ENCODE results near the gene CHCHD3. TPM values are rescaled to one million over a fixed set of nuclear protein-coding genes. Genes with fewer than 3 reads are reported as not detected.

Gene CHCHD3
- total RNA-seq, 4 donors from 2014 or later, result 33.9 to 37.2 (median 35.8) TPM

- no peaks in the 10 kb centered on the region for H3K9me3 ChIP-seq
- TF ChIP-seq POLR2AphosphoS5 (IDR thresholded peaks at IDR 0.05), result no peak
- H3K4me1 ChIP-seq, result no peaks in the 10 kb centered on the region
- WGBS, result 92% methylated on average over 7 of the region's 7 CpGs
- H3K4me3 ChIP-seq, result no peak overlapping the region
- no peaks in the 10 kb centered on the region for H3K36me3 ChIP-seq
- no peak for DNase-seq (ENCODE audit: low spot score in 2 of 2)
- H3K27me3 ChIP-seq, result no peaks in the 10 kb centered on the region
- no peak overlapping the region for H3K27ac ChIP-seq
Measured at GRCh38 chr7:132847376-132847775, 234.5 kb downstream of the CHCHD3 start.

GRCh38 chr7:132846086-132846485 lies 235.8 kb downstream of the CHCHD3 start:
- H3K27me3 ChIP-seq, result no peaks in the 10 kb centered on the region
- DNase-seq (ENCODE audit: low spot score in 2 of 2), result no peak
- H3K4me3 ChIP-seq, result no peak overlapping the region
- H3K36me3 ChIP-seq, result no peaks in the 10 kb centered on the region
- WGBS, result 96% methylated on average over 3 of the region's 3 CpGs
- H3K27ac ChIP-seq, result no peak overlapping the region
- no peaks in the 10 kb centered on the region for H3K9me3 ChIP-seq
- TF ChIP-seq CTCF (IDR thresholded peaks at IDR 0.05) (no peak), POLR2AphosphoS5 (IDR thresholded peaks at IDR 0.05) (no peak), EP300 (IDR thresholded peaks at IDR 0.05) (no peak), POLR2A (IDR thresholded peaks at IDR 0.05) (no peak)
- H3K4me1 ChIP-seq, result no peaks in the 10 kb centered on the region

GRCh38 chr7:132842478-132842877 lies 239.4 kb downstream of the CHCHD3 start:
- no peak overlapping the region for H3K27ac ChIP-seq
- TF ChIP-seq POLR2A (IDR thresholded peaks at IDR 0.05) (no peak), EP300 (IDR thresholded peaks at IDR 0.05) (no peak), POLR2AphosphoS5 (IDR thresholded peaks at IDR 0.05) (no peak), CTCF (IDR thresholded peaks at IDR 0.05) (no peak)
- H3K9me3 ChIP-seq, result no peaks in the 10 kb centered on the region
- H3K4me3 ChIP-seq, result no peak overlapping the region
- H3K27me3 ChIP-seq, result no peaks in the 10 kb centered on the region
- H3K4me1 ChIP-seq, result no peaks in the 10 kb centered on the region
- H3K36me3 ChIP-seq, result no peaks in the 10 kb centered on the region
- DNase-seq (ENCODE audit: low spot score in 2 of 2), result no peak
- 95% methylated on average over 4 of the region's 4 CpGs for WGBS

GRCh38 chr7:132840199-132840598 lies 241.7 kb downstream of the CHCHD3 start:
- no peak overlapping the region for H3K27ac ChIP-seq
- no peak for TF ChIP-seq CTCF (IDR thresholded peaks at IDR 0.05)
- TF ChIP-seq POLR2AphosphoS5 (IDR thresholded peaks at IDR 0.05), result no peak
- TF ChIP-seq EP300 (IDR thresholded peaks at IDR 0.05), result no peak
- TF ChIP-seq POLR2A (IDR thresholded peaks at IDR 0.05), result no peak
- no peak overlapping the region for H3K4me3 ChIP-seq
- H3K9me3 ChIP-seq, result no peaks in the 10 kb centered on the region
- no peak for DNase-seq (ENCODE audit: low spot score in 2 of 2)
- WGBS, result 72% methylated on average over 1 of the region's 1 CpG
- no peaks in the 10 kb centered on the region for H3K4me1 ChIP-seq
- no peaks in the 10 kb centered on the region for H3K36me3 ChIP-seq
- H3K27me3 ChIP-seq, result no peaks in the 10 kb centered on the region

- DNase-seq (ENCODE audit: low spot score in 2 of 2), result no peak
- Histone ChIP-seq H3K4me3 (no peak overlapping the region), H3K4me1 (no peaks in the 10 kb centered on the region), H3K36me3 (no peaks in the 10 kb centered on the region), H3K27me3 (no peaks in the 10 kb centered on the region), H3K27ac (no peak overlapping the region), H3K9me3 (no peaks in the 10 kb centered on the region)
- TF ChIP-seq POLR2AphosphoS5 (IDR thresholded peaks at IDR 0.05) (no peak), EP300 (IDR thresholded peaks at IDR 0.05) (no peak), CTCF (IDR thresholded peaks at IDR 0.05) (no peak), POLR2A (IDR thresholded peaks at IDR 0.05) (no peak)
- WGBS, result 87% methylated on average over 3 of the region's 3 CpGs
Measured at GRCh38 chr7:132838313-132838712, 243.6 kb downstream of the CHCHD3 start.

GRCh38 chr7:132837529-132837928 lies 244.4 kb downstream of the CHCHD3 start:
- Histone ChIP-seq H3K27ac (no peak overlapping the region), H3K36me3 (no peaks in the 10 kb centered on the region), H3K4me1 (no peaks in the 10 kb centered on the region), H3K4me3 (no peak overlapping the region), H3K27me3 (no peaks in the 10 kb centered on the region), H3K9me3 (no peaks in the 10 kb centered on the region)
- no peak for TF ChIP-seq POLR2AphosphoS5 (IDR thresholded peaks at IDR 0.05)
- TF ChIP-seq POLR2A (IDR thresholded peaks at IDR 0.05), result no peak
- no peak for TF ChIP-seq CTCF (IDR thresholded peaks at IDR 0.05)
- no peak for TF ChIP-seq EP300 (IDR thresholded peaks at IDR 0.05)
- WGBS, result 57% methylated on average over 3 of the region's 3 CpGs
- DNase-seq (ENCODE audit: low spot score in 2 of 2), result no peak
